ENCODE measurements around the gene KCNG2.

The KCNG2 gene

DNA sequence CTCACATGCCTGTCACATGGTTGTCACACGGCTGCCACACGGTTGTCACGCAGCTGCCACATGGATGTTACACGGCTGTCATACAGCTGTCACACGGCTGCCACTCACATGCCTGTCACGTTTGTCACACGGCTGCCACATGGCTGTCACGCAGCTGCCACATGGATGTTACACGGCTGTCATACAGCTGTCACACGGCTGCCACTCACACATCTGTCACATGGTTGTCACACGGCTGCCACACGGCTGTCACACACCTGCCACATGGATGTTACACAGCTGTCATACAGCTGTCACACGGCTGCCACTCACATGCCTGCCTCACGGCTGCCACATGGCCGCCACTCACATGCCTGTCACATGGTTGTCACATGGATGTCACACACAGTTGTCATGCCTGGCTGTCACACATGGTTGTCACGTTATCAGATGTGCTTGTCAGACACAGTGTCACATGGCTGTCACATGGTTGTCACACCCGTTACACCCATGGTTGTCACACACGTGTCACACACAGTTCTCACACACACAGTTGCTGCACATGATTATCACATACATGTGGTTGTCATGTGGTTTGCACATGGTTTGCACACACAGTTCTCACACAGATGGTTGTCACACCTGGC is 19.4 kb downstream of the KCNG2 start:
- no peaks in the 10 kb centered on the region for H4K20me1 ChIP-seq
- H3K9me3 ChIP-seq, result no peaks in the 10 kb centered on the region
- no peak overlapping the region for H3K4me3 ChIP-seq
- no peak overlapping the region for H3K9ac ChIP-seq
- no peak for TF ChIP-seq Cebpa-rat (IDR thresholded peaks at IDR 0.05)
- no peaks in the 10 kb centered on the region for H3K27me3 ChIP-seq
- H3K4me2 ChIP-seq, result peak overlapping the region; percentile 85
- no peaks in the 10 kb centered on the region for H3K36me3 ChIP-seq
- peaks cover 51% of the 10 kb centered on the region for H3K4me1 ChIP-seq
- no peak overlapping the region for H3K27ac ChIP-seq

DNA sequence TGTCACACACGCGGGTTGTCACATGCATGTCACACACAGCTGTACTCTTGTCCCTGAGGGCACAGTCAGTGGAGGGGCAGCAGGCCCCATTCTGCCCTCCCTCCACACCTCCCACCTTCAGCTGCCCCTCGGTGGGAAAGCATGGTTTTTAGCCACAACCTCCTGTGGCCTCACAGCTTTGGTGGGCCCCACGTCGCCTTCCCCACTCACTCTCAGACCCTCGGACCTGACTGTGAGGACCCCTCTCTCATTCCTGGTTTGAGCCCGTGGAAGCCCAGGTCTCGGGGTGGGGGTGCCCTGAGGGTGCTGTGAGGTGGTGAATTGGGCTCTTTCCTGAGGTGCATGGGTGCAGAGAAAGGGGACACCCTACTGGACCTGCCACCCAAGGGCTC is 19.9 kb downstream of the KCNG2 start:
- Histone ChIP-seq H3K4me2 (peak overlapping the region; percentile 85), H3K9me3 (no peaks in the 10 kb centered on the region), H3K4me1 (peaks cover 56% of the 10 kb centered on the region), H3K36me3 (no peaks in the 10 kb centered on the region), H3K9ac (no peak overlapping the region), H3K27ac (peak overlapping the region; percentile 33; the same call in 1 of the 2 replicates), H4K20me1 (no peaks in the 10 kb centered on the region), H3K27me3 (no peaks in the 10 kb centered on the region), H3K4me3 (no peak overlapping the region)
- no peak for TF ChIP-seq Cebpa-rat (IDR thresholded peaks at IDR 0.05)

DNA sequence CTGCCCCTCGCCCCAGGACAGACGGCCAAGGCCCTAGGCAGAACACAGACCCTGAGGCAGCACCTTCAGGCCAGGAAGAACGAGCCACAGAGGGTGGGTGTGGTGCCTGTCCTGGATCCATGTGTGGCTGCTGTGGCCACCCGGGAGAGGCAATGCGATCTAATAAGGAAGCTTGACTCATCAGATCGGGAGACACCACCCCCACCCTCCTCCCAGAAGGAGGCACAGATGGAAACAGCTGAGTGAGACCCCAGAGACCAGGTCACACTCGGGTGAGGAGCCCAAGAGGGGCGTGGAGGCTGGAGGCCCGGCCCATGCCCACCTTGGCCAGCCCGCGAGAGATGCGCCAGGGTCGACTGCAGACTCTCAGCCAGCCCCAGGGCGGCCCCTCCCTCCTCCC is 20.3 kb downstream of the KCNG2 start:
- Histone ChIP-seq H3K4me1 (peaks cover 61% of the 10 kb centered on the region), H3K4me2 (peak overlapping the region; percentile 85), H3K27me3 (no peaks in the 10 kb centered on the region), H3K27ac (peak overlapping the region; percentile 33; the same call in 1 of the 2 replicates), H3K9ac (no peak overlapping the region), H3K4me3 (no peak overlapping the region), H4K20me1 (no peaks in the 10 kb centered on the region), H3K36me3 (no peaks in the 10 kb centered on the region), H3K9me3 (no peaks in the 10 kb centered on the region)
- no peak for TF ChIP-seq Cebpa-rat (IDR thresholded peaks at IDR 0.05)

DNA sequence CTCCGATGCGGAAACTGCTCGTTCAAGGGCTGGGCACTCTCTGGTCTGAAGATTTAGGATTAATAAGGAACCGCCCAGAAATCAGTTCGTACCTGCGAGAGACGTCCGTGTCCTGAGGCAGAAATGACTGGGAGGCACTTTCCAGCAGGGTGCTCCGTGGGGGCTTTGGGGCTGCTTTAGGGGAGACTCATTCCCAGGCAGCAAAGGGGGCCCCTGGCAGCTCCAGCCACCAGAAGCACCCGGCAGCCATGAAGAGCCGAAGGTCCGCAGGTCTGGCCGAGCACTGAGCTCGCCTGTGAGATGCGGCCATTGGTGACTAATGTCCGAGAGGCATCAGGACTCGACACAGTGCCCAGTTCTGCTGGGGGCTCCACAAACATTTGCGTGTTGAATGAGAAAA is 20.9 kb downstream of the KCNG2 start:
- Histone ChIP-seq H3K4me2 (peak overlapping the region; percentile 85), H3K9ac (0 out of 2 replicates have a peak overlapping the region, but pooled peaks have one; percentile 21), H3K4me3 (no peak overlapping the region), H3K4me1 (peaks cover 67% of the 10 kb centered on the region), H3K36me3 (no peaks in the 10 kb centered on the region), H3K27ac (peak overlapping the region; percentile 68), H3K27me3 (no peaks in the 10 kb centered on the region), H3K9me3 (no peaks in the 10 kb centered on the region), H4K20me1 (no peaks in the 10 kb centered on the region)
- no peak for TF ChIP-seq Cebpa-rat (IDR thresholded peaks at IDR 0.05)

- no peaks in the 10 kb centered on the region for H3K27me3 ChIP-seq
- H3K4me1 ChIP-seq, result peaks cover 74% of the 10 kb centered on the region
- peak overlapping the region; percentile 85 for H3K4me2 ChIP-seq
- H4K20me1 ChIP-seq, result no peaks in the 10 kb centered on the region
- 0 out of 2 replicates have a peak overlapping the region, but pooled peaks have one; percentile 21 for H3K9ac ChIP-seq
- H3K27ac ChIP-seq, result peak overlapping the region; percentile 68
- H3K4me3 ChIP-seq, result no peak overlapping the region
- no peak for TF ChIP-seq Cebpa-rat (IDR thresholded peaks at IDR 0.05)
- H3K9me3 ChIP-seq, result no peaks in the 10 kb centered on the region
- no peaks in the 10 kb centered on the region for H3K36me3 ChIP-seq
Measured at GRCh38 chr18:79819064-79819967, 21.6 kb downstream of the KCNG2 start.

- no peaks in the 10 kb centered on the region for H4K20me1 ChIP-seq
- H3K4me2 ChIP-seq, result peak overlapping the region; percentile 85
- H3K4me3 ChIP-seq, result no peak overlapping the region
- H3K9me3 ChIP-seq, result no peaks in the 10 kb centered on the region
- H3K36me3 ChIP-seq, result no peaks in the 10 kb centered on the region
- 0 out of 2 replicates have a peak overlapping the region, but pooled peaks have one; percentile 21 for H3K9ac ChIP-seq
- peaks cover 80% of the 10 kb centered on the region for H3K4me1 ChIP-seq
- no peak for TF ChIP-seq Cebpa-rat (IDR thresholded peaks at IDR 0.05)
- H3K27me3 ChIP-seq, result no peaks in the 10 kb centered on the region
- H3K27ac ChIP-seq, result peak overlapping the region; percentile 68; the same call in 1 of the 2 replicates
Measured at GRCh38 chr18:79819968-79820351, 22.2 kb downstream of the KCNG2 start.

GRCh38 chr18:79823120-79823519 is 25.4 kb downstream of the KCNG2 start:
- Histone ChIP-seq H3K9me3 (no peaks in the 10 kb centered on the region), H3K4me3 (no peak overlapping the region), H3K9ac (no peak overlapping the region), H3K4me1 (peaks cover 99% of the 10 kb centered on the region), H3K27me3 (no peaks in the 10 kb centered on the region), H4K20me1 (no peaks in the 10 kb centered on the region), H3K27ac (no peak overlapping the region), H3K4me2 (peak overlapping the region; percentile 20; the same call in 1 of the 2 replicates), H3K36me3 (no peaks in the 10 kb centered on the region)
- no peak for TF ChIP-seq Cebpa-rat (IDR thresholded peaks at IDR 0.05)

DNA sequence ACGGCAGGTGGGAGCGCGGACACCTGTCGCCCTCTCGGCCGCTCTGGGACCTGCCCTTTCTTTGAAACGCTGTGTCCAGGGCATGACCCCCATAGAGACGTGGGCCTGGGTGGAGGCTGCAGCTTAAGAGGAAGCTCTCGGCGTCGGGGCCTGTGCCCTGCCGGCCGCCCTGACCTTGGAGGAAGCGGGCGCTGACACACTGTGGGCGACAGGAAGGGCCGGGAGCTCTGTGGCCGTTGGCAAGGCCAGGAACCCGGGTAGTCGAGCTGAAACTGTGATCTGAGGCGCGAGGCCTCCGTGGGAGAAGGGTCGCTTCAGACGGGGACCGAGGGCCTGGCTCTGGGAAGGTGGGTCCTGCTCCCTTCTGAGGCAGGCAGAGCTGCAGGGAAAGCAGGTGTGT is 28.2 kb downstream of the KCNG2 start:
- Histone ChIP-seq H3K4me2 (peak overlapping the region; percentile 92), H3K36me3 (no peaks in the 10 kb centered on the region), H3K27ac (peak overlapping the region; percentile 89), H3K9me3 (no peaks in the 10 kb centered on the region), H4K20me1 (no peaks in the 10 kb centered on the region), H3K27me3 (no peaks in the 10 kb centered on the region), H3K4me3 (peak overlapping the region; percentile 59), H3K9ac (peak overlapping the region; percentile 79), H3K4me1 (peaks cover 71% of the 10 kb centered on the region)
- TF ChIP-seq Cebpa-rat (IDR thresholded peaks at IDR 0.05), result no peak

- Histone ChIP-seq H3K9me3 (no peaks in the 10 kb centered on the region), H3K27me3 (no peaks in the 10 kb centered on the region), H3K36me3 (no peaks in the 10 kb centered on the region), H3K27ac (no peak overlapping the region), H3K4me1 (peaks cover 62% of the 10 kb centered on the region), H3K4me2 (peak overlapping the region; percentile 92), H3K9ac (peak overlapping the region; percentile 6; the same call in 1 of the 2 replicates), H4K20me1 (no peaks in the 10 kb centered on the region), H3K4me3 (no peak overlapping the region)
- TF ChIP-seq Cebpa-rat (IDR thresholded peaks at IDR 0.05), result no peak
Measured at GRCh38 chr18:79826966-79827365, 29.2 kb downstream of the KCNG2 start.

- Histone ChIP-seq H3K36me3 (no peaks in the 10 kb centered on the region), H3K27ac (no peak overlapping the region), H3K9ac (no peak overlapping the region), H4K20me1 (no peaks in the 10 kb centered on the region), H3K4me3 (no peak overlapping the region), H3K4me1 (peaks cover 49% of the 10 kb centered on the region), H3K4me2 (no peak overlapping the region), H3K27me3 (no peaks in the 10 kb centered on the region), H3K9me3 (no peaks in the 10 kb centered on the region)
- no peak for TF ChIP-seq Cebpa-rat (IDR thresholded peaks at IDR 0.05)
Measured at GRCh38 chr18:79828258-79828657, 30.5 kb downstream of the KCNG2 start.

Measured in BLaER1 (cell line).